ENCODE results near the gene RGS3.
A peak's percentile ranks its signal among the peaks of the same experiment; 100 is the strongest.

RGS3 gene

GRCh38 chr9:113454914-113455761 lies 8.4 kb upstream of the RGS3 start:
- TF ChIP-seq CTCF (conservative IDR thresholded peaks at IDR 0.05), result no peak

GRCh38 chr9:113456235-113456634 lies 7.3 kb upstream of the RGS3 start:
- H3K27ac ChIP-seq, result no peak overlapping the region
- no peak for TF ChIP-seq CTCF (conservative IDR thresholded peaks at IDR 0.05)

More at GRCh38 chr9:113454914-113455761, 8.4 kb upstream of the RGS3 start:
- no peak overlapping the region for H3K27ac ChIP-seq

GRCh38 chr9:113461285-113461684 lies 2.2 kb upstream of the RGS3 start:
- H3K27ac ChIP-seq, result no peak overlapping the region
- TF ChIP-seq CTCF (conservative IDR thresholded peaks at IDR 0.05), result no peak

- no peak overlapping the region for H3K27ac ChIP-seq
- no peak for TF ChIP-seq CTCF (conservative IDR thresholded peaks at IDR 0.05)
Measured at GRCh38 chr9:113461943-113462342, 1.6 kb upstream of the RGS3 start.

DNA sequence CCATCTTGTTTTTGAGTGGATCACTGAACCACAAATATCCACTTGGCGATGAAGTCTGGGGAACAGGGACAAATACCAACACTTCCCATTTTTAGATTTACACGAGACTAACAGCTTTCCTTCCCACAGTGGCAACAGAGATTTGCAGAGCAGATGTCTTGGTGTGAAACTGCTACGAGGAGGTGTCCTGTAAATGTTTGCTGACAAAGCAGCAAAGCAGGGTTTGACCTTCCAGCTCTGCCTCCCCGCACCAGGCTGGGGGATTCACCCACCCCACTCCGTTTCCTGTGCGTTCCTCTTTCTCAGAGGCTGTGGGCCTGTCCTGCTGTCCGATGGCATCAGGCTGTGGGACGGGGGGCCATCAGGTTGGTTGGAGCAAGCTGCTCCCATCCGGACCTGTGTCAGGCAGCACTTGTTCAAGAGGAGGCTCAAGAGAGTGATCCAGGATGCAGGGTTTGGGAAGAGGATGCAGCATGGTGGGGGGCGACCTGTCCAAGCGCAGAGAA lies 693 bp upstream of the RGS3 start:
- TF ChIP-seq CTCF (conservative IDR thresholded peaks at IDR 0.05), result no peak
- peak overlapping the region; percentile 91 for H3K27ac ChIP-seq

DNA sequence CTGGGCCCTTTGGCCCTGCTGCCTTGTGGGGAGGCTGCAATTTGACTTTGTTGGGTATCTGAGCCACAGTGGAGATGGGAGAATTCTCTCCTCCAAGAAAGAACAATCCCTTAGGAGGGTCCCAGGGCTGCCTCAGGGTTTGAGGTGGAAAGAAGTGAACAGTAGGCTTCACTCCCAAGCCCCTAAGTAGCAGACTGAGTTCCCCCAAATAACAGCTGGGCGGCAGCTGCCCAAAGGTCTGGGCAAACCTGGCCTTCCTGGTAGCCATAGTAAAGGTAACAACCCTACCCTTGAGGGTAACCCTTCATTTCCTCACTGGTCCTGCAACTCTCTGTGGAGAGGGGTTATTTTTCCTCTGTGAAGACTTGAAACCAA lies 746 bp downstream of the RGS3 start:
- no peak for TF ChIP-seq CTCF (conservative IDR thresholded peaks at IDR 0.05)
- H3K27ac ChIP-seq, result peak overlapping the region; percentile 91

DNA sequence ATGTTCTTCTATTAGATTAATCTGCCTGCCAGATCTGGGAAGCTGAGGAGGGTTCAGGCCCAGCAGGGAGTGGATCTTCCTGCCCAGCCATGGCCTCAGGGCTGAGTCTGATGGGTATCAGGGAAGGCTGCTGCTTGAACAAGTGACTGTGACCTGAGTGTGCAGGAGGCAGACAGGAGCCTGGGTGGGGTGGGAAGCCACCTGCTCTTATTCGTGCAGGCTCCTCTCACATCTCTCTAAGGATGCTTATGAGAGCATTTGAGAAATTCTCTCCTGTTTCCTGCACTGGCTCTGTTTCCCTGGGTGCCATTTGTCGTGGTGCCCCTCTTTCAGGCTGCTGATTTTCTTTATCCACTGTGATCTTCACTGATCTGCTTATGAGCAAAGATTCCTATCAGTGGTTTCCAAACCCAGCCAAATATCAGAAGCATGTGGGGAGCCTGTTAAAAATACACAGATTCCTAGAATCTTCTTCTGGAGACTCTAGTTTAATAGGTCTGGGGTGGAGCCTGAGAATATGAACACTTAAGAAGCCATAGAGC lies 2.1 kb downstream of the RGS3 start:
- TF ChIP-seq CTCF (conservative IDR thresholded peaks at IDR 0.05), result no peak
- H3K27ac ChIP-seq, result peak overlapping the region; percentile 91
